ENCODE results near the gene UBA1.

The UBA1 gene

DNA sequence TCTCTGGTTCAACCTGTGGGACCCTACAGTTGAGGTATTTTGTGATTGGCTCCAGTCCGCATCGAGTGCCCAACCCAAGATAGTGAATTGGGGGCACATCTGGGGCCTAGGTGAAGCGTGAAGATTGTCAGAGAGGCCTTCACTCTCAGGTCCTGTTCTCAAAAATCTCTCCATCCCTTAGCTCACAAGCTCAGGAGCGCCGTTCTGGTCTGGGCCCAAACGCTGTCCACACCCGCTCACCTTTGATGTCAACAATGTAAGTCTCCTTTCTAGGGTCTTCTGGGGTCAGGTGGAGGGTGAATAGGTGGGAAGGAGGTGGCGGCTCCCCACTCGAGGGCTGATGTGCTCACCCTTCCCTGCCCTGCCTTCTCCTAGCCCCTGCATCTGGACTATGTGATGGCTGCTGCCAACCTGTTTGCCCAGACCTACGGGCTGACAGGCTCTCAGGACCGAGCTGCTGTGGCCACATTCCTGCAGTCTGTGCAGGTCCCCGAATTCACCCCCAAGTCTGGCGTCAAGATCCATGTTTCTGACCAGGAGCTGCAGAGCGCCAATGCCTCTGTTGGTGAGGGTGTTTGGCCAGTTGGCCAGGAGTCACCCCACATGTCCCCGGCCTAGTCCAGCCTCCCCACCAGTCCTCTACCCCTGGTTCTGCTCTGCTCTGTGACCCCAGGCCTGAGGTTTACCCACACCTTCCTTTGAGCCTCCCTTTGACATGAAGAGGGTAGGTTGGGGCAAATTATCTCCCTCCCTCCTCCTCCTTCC, 17.2 kb downstream of the UBA1 start:
- H3K36me3 ChIP-seq: peaks cover 100% of the 10 kb centered on the region
- H3K27me3 ChIP-seq: peaks cover 3% of the 10 kb centered on the region; the same call in 1 of the 2 replicates
- no peak overlapping the region for H3K4me3 ChIP-seq
- no peaks in the 10 kb centered on the region for H3K4me1 ChIP-seq
- H3K4me2 ChIP-seq: no peak overlapping the region
- TF ChIP-seq Cebpa-rat (IDR thresholded peaks at IDR 0.05): no peak
- H3K9me3 ChIP-seq: no peaks in the 10 kb centered on the region
- no peak overlapping the region for H3K9ac ChIP-seq
- no peak overlapping the region for H3K27ac ChIP-seq
- H4K20me1 ChIP-seq: peaks cover 100% of the 10 kb centered on the region

DNA sequence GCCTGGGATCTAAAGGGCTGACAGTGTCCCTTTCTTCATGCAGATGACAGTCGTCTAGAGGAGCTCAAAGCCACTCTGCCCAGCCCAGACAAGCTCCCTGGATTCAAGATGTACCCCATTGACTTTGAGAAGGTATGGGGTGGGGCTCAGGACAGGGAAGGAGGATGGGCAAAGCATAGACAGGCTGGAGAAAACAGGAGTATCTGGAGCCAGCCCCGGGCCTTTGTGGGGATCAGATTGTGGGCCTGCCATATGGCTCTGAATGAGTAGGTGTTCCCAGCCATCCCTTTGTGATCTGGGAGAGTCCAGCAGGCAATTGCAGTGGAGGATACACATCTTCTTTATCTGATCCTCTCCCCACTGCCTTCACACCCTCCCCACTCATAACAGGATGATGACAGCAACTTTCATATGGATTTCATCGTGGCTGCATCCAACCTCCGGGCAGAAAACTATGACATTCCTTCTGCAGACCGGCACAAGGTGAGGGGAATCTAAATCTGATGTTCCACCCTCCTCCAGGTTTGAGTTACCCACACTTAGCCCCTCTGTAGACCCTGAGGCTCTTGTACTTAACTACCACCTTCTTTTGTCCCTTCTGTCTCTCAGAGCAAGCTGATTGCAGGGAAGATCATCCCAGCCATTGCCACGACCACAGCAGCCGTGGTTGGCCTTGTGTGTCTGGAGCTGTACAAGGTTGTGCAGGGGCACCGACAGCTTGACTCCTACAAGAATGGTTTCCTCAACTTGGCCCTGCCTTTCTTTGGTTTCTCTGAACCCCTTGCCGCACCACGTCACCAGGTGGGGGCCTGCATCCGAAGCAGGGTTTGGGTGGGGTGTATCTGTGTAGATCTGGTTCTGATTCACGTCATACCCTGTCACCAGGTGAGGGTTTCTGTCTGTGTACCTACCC, 19.0 kb downstream of the UBA1 start:
- Histone ChIP-seq H3K27ac (no peak overlapping the region), H3K4me3 (no peak overlapping the region), H3K27me3 (peaks cover 3% of the 10 kb centered on the region; the same call in 1 of the 2 replicates), H3K9ac (no peak overlapping the region), H3K9me3 (no peaks in the 10 kb centered on the region), H3K36me3 (peaks cover 90% of the 10 kb centered on the region), H3K4me2 (no peak overlapping the region), H3K4me1 (peaks cover 14% of the 10 kb centered on the region), H4K20me1 (peaks cover 99% of the 10 kb centered on the region)
- TF ChIP-seq Cebpa-rat (IDR thresholded peaks at IDR 0.05): no peak

DNA sequence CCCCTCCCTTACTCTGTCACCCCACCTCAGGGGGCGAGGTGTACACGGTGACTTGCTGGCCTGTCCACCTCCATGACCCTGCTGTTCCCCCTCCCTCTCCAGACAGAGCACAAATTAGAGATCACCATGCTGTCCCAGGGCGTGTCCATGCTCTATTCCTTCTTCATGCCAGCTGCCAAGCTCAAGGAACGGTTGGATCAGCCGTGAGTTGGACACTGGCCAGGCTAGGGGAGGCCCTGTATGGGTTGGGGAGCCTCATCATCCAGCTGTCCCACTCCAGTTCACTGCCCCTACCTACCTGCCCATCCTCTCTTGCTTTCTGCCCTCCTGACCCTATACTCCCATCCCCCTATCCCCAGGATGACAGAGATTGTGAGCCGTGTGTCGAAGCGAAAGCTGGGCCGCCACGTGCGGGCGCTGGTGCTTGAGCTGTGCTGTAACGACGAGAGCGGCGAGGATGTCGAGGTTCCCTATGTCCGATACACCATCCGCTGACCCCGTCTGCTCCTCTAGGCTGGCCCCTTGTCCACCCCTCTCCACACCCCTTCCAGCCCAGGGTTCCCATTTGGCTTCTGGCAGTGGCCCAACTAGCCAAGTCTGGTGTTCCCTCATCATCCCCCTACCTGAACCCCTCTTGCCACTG, 20.9 kb downstream of the UBA1 start:
- H3K4me1 ChIP-seq: peaks cover 20% of the 10 kb centered on the region
- no peak for TF ChIP-seq Cebpa-rat (IDR thresholded peaks at IDR 0.05)
- peaks cover 71% of the 10 kb centered on the region for H3K36me3 ChIP-seq
- H3K9ac ChIP-seq: no peak overlapping the region
- no peak overlapping the region for H3K4me2 ChIP-seq
- H3K9me3 ChIP-seq: no peaks in the 10 kb centered on the region
- peaks cover 3% of the 10 kb centered on the region; the same call in 1 of the 2 replicates for H3K27me3 ChIP-seq
- no peak overlapping the region for H3K4me3 ChIP-seq
- H4K20me1 ChIP-seq: peaks cover 90% of the 10 kb centered on the region
- H3K27ac ChIP-seq: no peak overlapping the region

DNA sequence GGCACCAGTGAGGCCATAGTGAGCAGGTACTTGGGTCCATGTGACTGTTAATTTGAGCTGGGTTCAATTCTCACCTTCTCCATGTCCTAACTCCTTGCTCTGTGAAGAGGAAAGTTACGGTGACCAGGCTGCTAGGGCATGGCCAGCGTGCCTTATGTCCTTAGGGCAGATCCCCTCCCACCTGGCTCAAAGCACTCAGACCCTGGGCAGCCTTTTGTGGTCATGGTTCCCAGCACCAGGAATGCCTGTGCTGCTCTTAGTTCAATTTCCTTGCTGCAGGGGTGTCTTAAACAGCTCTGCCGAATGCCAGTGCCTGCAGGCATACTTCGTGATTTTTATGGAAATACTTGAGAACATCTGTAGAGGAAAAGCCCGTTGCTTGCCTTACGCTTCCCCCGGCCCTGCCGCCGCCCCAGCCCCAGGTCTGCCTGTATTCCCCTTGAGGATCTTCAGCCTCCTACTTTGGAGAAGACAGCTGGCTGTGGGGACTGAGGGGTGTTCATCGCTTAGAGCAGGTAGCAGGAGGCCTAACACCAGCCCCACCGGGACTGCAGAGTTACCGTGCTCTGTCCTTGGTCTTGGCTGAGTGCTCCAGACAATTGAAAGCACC, 21.8 kb downstream of the UBA1 start:
- H4K20me1 ChIP-seq: peaks cover 90% of the 10 kb centered on the region
- TF ChIP-seq Cebpa-rat (IDR thresholded peaks at IDR 0.05): no peak
- peaks cover 3% of the 10 kb centered on the region; the same call in 1 of the 2 replicates for H3K27me3 ChIP-seq
- H3K4me2 ChIP-seq: no peak overlapping the region
- H3K9ac ChIP-seq: no peak overlapping the region
- H3K36me3 ChIP-seq: peaks cover 63% of the 10 kb centered on the region
- H3K27ac ChIP-seq: no peak overlapping the region
- no peak overlapping the region for H3K4me3 ChIP-seq
- H3K4me1 ChIP-seq: peaks cover 28% of the 10 kb centered on the region
- H3K9me3 ChIP-seq: no peaks in the 10 kb centered on the region

DNA sequence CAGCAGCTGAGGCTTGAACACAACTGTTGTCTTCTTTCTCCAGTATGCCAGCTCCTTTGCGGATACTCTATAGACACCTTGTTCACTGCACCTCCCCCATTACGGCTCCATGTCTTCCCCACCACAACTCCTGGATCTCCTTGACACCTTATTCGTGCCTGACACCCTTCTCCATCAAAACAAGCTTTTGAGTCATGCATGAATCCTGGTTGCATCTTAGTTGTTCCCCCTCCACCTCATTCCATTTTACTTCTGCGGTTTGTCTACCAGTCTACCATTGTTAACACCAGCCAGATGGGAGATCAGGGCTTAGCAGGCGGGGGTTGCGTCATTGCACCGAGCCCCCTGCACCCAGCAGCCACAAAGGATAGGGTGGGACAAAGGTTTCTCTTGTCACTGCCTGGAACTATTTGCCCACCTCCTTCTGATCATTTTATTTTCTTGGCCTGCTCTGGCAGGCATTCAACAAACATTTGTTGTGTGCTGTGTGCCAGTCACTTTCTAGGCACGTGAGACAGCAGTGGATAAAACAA, 22.8 kb downstream of the UBA1 start:
- Histone ChIP-seq H3K9me3 (no peaks in the 10 kb centered on the region), H3K4me2 (peak overlapping the region; percentile 80), H3K9ac (no peak overlapping the region), H3K27ac (no peak overlapping the region), H4K20me1 (peaks cover 90% of the 10 kb centered on the region), H3K4me1 (peaks cover 39% of the 10 kb centered on the region), H3K36me3 (peaks cover 62% of the 10 kb centered on the region), H3K4me3 (no peak overlapping the region), H3K27me3 (0 out of 2 replicates have a peak, but pooled peaks cover 3% of the 10 kb centered on the region)
- TF ChIP-seq Cebpa-rat (IDR thresholded peaks at IDR 0.05): no peak

DNA sequence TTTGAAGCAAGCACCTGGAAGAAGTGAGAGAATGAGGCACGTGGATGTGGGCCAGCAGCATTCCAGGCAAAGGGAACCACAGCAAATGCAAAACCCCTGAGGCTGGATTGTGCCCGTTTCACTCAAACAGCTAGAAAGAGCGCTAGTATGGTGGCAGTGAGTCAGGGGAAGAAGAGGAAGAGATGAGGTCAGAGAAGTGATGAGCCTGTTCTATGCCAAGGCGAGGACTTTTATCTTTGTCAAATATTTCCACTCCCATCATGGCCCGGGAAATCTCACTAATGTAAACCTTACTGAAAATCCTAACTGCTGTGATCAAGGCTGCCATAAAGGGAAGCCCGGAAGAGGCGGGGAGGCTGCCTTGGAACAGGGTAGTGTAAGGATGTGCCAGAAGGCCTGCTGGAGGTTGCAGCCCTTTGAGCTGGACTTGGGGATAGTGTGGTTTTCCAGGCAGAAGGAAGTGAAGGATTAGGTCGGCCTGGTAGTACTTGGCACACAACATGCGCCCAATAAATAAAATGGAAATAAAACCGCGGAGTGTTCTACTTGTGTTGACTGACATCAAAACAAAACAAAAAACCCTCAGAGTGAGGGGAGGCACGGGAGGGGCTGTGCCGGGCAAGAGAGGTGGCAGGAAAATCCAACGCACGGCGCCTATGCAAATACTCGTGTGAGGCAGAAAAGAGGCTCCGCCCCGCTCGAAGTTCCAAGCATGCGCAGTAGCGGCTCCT, 23.7 kb downstream of the UBA1 start:
- peak overlapping the region; percentile 30; the same call in 1 of the 2 replicates for H3K27ac ChIP-seq
- no peak for TF ChIP-seq Cebpa-rat (IDR thresholded peaks at IDR 0.05)
- H4K20me1 ChIP-seq: peaks cover 90% of the 10 kb centered on the region
- H3K9ac ChIP-seq: peak overlapping the region; percentile 62
- H3K4me1 ChIP-seq: peaks cover 42% of the 10 kb centered on the region
- peaks cover 62% of the 10 kb centered on the region for H3K36me3 ChIP-seq
- no peaks in the 10 kb centered on the region for H3K9me3 ChIP-seq
- H3K4me3 ChIP-seq: peak overlapping the region; percentile 56
- peak overlapping the region; percentile 80 for H3K4me2 ChIP-seq
- 0 out of 2 replicates have a peak, but pooled peaks cover 3% of the 10 kb centered on the region for H3K27me3 ChIP-seq

DNA sequence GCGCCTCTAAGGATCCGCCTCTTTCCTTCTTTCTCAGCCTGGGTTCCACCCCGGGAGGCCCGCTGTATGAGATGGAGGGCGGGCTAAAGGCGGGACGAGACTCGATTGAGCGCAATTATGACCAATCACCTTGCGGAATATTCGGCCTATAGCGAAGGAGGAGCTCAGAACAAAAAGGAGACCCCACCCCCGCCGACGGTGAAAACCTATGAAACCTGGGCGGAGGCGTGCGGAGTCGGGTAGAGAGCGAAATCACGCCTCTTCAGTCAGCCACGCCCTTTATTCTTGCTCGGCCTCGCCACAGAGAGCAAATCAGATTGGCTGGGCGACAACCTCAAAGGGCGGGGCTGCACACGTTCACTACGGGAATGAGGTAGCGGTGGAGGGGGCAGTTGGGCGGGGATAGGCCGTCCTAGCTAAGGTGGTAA, 24.2 kb downstream of the UBA1 start:
- H3K9ac ChIP-seq: peak overlapping the region; percentile 98
- peaks cover 89% of the 10 kb centered on the region for H4K20me1 ChIP-seq
- peaks cover 42% of the 10 kb centered on the region for H3K4me1 ChIP-seq
- 0 out of 2 replicates have a peak, but pooled peaks cover 3% of the 10 kb centered on the region for H3K27me3 ChIP-seq
- H3K36me3 ChIP-seq: peaks cover 59% of the 10 kb centered on the region
- TF ChIP-seq Cebpa-rat (IDR thresholded peaks at IDR 0.05): no peak
- H3K4me2 ChIP-seq: peak overlapping the region; percentile 97
- peak overlapping the region; percentile 98 for H3K4me3 ChIP-seq
- H3K27ac ChIP-seq: peak overlapping the region; percentile 99
- no peaks in the 10 kb centered on the region for H3K9me3 ChIP-seq

DNA sequence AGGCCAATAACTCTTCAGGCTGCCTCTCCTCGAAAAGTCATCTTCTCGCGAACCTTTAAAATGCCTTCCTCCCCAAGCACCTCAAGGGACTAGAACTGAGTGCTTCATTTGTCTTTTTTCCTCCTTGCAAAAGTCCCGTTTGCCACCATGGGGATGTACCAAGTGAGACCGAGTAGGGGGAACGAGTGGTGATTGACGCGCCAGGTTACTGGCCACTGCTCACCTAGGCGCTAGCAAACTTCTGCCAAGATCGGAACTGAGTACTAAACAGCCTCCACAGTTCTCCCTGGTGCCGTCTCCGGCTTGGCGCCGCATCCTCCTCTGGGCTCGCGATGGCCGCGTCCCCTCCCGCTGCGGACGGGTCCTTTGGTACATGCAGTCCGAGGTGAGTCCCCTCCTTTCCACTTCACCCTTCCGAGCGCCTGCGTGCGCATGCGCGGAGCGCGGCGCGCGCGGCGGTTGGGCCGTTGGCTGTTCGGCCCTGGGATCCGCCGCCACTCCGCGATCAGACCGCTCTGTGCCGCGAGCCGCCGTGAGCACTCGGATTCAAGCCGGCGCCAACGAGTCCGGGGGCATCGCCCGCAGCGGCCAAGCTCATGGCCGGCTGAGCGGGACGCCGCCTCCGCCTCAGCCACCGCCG, 24.8 kb downstream of the UBA1 start, which contains the start of gene CDK16:
CDK16 (plus strand) TSS at position 402 of the 640 bp plus-strand sequence. CDS start 4,877 bp downstream, outside the sequence.
- H3K36me3 ChIP-seq: peaks cover 59% of the 10 kb centered on the region

More for the DNA sequence above, 24.8 kb downstream of the UBA1 start, which contains the start of gene CDK16:
- H3K4me1 ChIP-seq: peaks cover 42% of the 10 kb centered on the region
- no peak for TF ChIP-seq Cebpa-rat (IDR thresholded peaks at IDR 0.05)
- H4K20me1 ChIP-seq: peaks cover 89% of the 10 kb centered on the region
- 0 out of 2 replicates have a peak, but pooled peaks cover 5% of the 10 kb centered on the region for H3K27me3 ChIP-seq
- H3K4me2 ChIP-seq: peak within 1 kb of the TSS; percentile 97
- peak within 1 kb of the TSS; percentile 98 for H3K4me3 ChIP-seq
- H3K27ac ChIP-seq: peak within 1 kb of the TSS; percentile 99
- peak within 1 kb of the TSS; percentile 98 for H3K9ac ChIP-seq
- H3K9me3 ChIP-seq: no peaks in the 10 kb centered on the region
